Retinal pigment epithelial cell (primary cell): ENCODE measurements around the gene GRK3.

Source experiments
- DNase-seq: peaks from one replicate; pipeline ENCODE4 v3.0.0-alpha.2; 2010; ENCODE audit warnings: low read depth
- H3K4me3 ChIP-seq: 2 replicates; pipeline ENCODE4 v1.5.1; 2011; ENCODE audit warnings: mild to moderate bottlenecking, low read length, control low read depth, moderate library complexity
- TF ChIP-seq, protein P1 (sequence below): conservative IDR thresholded peaks from 2 replicates; pipeline ENCODE4 v1.5.1; 2011; ENCODE audit warnings: low read depth, low read length, control low read depth, inconsistent platforms

The GRK3 gene

DNA sequence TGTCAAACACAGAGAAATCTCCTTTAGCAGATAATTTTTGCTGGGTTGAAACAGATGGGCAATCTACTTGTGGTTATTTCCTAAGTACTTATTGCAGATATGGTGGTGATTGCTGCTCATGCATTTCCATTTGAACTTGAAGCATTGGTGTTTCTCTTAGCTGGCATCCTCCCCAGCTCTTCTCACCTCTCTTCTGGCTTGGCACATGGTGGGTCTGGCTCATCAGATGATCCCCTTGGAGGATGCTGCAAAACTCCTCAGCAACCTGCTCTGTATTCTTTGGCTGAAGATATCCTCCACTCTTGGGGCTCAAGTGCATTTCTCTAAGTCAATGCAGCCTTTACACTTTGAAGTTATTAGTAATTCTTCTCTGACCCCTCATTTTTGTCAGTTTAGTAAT lies 90.2 kb downstream of the GRK3 start:
- TF ChIP-seq, protein P1, sequence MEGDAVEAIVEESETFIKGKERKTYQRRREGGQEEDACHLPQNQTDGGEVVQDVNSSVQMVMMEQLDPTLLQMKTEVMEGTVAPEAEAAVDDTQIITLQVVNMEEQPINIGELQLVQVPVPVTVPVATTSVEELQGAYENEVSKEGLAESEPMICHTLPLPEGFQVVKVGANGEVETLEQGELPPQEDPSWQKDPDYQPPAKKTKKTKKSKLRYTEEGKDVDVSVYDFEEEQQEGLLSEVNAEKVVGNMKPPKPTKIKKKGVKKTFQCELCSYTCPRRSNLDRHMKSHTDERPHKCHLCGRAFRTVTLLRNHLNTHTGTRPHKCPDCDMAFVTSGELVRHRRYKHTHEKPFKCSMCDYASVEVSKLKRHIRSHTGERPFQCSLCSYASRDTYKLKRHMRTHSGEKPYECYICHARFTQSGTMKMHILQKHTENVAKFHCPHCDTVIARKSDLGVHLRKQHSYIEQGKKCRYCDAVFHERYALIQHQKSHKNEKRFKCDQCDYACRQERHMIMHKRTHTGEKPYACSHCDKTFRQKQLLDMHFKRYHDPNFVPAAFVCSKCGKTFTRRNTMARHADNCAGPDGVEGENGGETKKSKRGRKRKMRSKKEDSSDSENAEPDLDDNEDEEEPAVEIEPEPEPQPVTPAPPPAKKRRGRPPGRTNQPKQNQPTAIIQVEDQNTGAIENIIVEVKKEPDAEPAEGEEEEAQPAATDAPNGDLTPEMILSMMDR = no peak
- no peak overlapping the region for H3K4me3 ChIP-seq
- no peak for DNase-seq

DNA sequence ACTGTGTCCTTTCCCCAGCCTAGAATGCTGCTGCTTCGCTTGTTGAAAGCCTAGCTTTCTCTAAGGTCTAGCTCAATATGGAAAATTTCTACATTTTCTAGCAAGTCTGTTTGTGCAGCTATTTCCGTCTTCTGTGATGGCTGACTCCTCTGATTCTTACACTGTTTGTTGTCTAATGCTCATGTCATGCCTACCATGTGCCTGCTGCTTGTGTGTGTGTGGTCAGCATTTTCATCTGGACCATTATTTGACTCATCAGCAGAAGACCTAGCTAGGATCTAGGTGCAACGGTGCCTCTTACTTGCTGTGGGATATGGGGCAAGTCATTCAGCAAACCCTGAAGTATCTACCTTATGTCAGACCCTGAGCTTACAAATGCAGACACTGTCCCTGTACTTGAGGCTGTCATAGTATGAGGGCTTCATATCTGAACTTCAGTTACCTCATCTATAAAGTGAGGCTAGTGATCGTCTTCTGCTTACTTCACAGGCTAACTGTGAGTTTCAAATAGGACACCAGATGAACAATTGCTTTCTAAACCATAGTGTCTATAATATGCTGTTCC lies 91.0 kb downstream of the GRK3 start:
- H3K4me3 ChIP-seq = no peak overlapping the region
- no peak for DNase-seq
- TF ChIP-seq, protein P1 = no peak

GRCh38 chr22:25656724-25657123 lies 92.2 kb downstream of the GRK3 start:
- DNase-seq = no peak
- no peak overlapping the region for H3K4me3 ChIP-seq
- TF ChIP-seq, protein P1 = no peak

DNA sequence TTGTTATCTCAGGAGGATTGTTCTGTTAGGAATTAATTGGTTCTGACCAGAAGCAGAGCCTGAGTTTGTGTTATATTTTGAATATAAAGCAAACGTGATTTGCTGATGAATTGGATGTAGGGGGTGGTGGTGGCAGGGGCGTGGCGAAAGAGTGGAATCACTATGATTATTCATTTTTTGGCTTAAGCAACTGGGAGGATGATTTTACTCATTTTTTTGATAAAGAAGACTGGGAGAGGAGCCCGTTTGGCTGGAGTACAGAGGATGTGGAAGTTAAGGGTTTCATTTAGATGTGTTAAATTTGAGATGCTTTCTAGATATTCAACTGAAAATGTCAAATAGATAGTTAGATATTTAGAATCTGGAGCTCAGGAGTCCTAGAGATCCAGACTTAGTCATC lies 94.2 kb downstream of the GRK3 start:
- TF ChIP-seq, protein P1 = no peak
- no peak for DNase-seq
- H3K4me3 ChIP-seq = no peak overlapping the region

DNA sequence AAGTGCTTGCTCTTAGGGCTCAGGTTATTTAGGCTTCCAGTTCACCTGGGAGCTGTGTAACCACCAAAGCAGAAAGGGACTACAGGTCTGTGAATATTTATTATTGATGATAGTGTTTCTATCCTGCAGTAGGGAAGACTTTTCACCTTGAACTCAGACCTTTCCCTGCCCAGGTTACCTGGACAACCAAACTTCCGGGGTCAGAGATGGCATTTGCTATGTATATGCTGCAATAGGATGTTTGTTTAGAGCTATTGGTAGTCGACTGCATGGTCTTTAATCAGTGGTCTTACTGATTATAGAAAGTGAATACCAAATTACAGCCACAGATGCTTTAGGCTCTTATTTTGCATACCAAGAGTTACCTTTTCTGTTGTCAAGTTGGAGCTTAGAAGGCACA lies 94.9 kb downstream of the GRK3 start:
- no peak overlapping the region for H3K4me3 ChIP-seq
- DNase-seq = no peak
- TF ChIP-seq, protein P1 = no peak

GRCh38 chr22:25660336-25660735 lies 95.9 kb downstream of the GRK3 start:
- TF ChIP-seq, protein P1 = no peak
- H3K4me3 ChIP-seq = no peak overlapping the region

DNA sequence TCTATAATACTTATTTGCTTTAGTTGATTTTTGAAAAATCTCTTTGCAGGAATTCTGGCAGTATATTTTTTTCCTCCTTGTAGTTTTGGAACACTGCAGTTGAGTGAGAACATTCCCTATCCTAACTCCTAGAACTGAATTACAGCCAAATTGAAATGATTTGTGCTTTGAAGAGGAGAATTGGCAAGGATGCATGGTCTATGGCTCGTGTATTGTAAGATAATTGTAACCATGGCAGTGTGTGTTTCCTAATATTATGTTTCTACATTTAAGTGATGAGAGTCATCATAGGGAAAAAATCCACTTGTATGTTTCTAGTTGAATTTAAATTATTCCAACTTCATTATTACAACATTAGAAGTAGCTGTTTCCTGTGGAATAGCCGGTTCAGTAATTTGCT lies 96.6 kb downstream of the GRK3 start:
- no peak for DNase-seq
- H3K4me3 ChIP-seq = no peak overlapping the region
- TF ChIP-seq, protein P1 = no peak

More at GRCh38 chr22:25660336-25660735, 95.9 kb downstream of the GRK3 start:
- DNase-seq = no peak
